ENCODE results near the gene PDK3. TPM values are rescaled to one million over a fixed set of nuclear protein-coding genes. Genes with fewer than 3 reads are reported as not detected.

The PDK3 gene
- total RNA-seq, 1 donor from 2014 or later = 12.1 TPM

GRCh38 chrX:24485323-24485722, 20.2 kb downstream of the PDK3 start:
- Mint-ChIP-seq H3K4me1 (ENCODE audit: low read depth, unreplicated experiment) (peaks cover 6% of the 10 kb centered on the region), H3K27ac (ENCODE audit: unreplicated experiment) (no peak overlapping the region), H3K4me3 (ENCODE audit: unreplicated experiment) (no peak overlapping the region), H3K36me3 (ENCODE audit: unreplicated experiment) (no peaks in the 10 kb centered on the region), H3K27me3 (ENCODE audit: unreplicated experiment) (no peaks in the 10 kb centered on the region), H3K9me3 (ENCODE audit: unreplicated experiment) (no peaks in the 10 kb centered on the region)
- TF ChIP-seq, protein P1, sequence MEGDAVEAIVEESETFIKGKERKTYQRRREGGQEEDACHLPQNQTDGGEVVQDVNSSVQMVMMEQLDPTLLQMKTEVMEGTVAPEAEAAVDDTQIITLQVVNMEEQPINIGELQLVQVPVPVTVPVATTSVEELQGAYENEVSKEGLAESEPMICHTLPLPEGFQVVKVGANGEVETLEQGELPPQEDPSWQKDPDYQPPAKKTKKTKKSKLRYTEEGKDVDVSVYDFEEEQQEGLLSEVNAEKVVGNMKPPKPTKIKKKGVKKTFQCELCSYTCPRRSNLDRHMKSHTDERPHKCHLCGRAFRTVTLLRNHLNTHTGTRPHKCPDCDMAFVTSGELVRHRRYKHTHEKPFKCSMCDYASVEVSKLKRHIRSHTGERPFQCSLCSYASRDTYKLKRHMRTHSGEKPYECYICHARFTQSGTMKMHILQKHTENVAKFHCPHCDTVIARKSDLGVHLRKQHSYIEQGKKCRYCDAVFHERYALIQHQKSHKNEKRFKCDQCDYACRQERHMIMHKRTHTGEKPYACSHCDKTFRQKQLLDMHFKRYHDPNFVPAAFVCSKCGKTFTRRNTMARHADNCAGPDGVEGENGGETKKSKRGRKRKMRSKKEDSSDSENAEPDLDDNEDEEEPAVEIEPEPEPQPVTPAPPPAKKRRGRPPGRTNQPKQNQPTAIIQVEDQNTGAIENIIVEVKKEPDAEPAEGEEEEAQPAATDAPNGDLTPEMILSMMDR (IDR thresholded peaks at IDR 0.05; ENCODE audit: partially characterized antibody, unreplicated experiment) = no peak
- DNase-seq = no peak

GRCh38 chrX:24485976-24486680, 21.0 kb downstream of the PDK3 start:
- Mint-ChIP-seq H3K27ac (ENCODE audit: unreplicated experiment) (no peak overlapping the region), H3K4me1 (ENCODE audit: low read depth, unreplicated experiment) (peaks cover 5% of the 10 kb centered on the region), H3K4me3 (ENCODE audit: unreplicated experiment) (no peak overlapping the region), H3K36me3 (ENCODE audit: unreplicated experiment) (no peaks in the 10 kb centered on the region), H3K9me3 (ENCODE audit: unreplicated experiment) (no peaks in the 10 kb centered on the region), H3K27me3 (ENCODE audit: unreplicated experiment) (no peaks in the 10 kb centered on the region)
- peak; percentile 18 for DNase-seq
- TF ChIP-seq, protein P1 (IDR thresholded peaks at IDR 0.05; ENCODE audit: partially characterized antibody, unreplicated experiment) = no peak

DNA sequence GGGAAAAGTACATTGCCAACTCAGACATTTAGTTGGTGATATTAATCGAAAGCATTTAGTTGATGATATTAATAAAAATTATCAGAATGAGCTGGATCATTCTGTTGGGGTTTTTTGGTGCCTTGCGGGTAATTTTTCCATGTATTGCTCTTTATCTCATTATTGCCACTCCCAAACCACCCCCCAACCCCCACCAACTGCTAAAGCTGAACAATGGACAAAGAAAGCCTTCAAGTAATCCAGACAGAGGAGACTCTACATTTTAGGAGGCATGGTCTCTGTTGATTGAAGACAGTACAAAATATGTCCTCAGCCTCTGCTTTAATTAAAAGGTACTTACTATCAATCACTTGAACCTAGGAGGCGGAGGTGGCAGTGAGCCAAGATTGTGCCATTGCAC, 22.5 kb downstream of the PDK3 start:
- peaks cover 5% of the 10 kb centered on the region for H3K4me1 Mint-ChIP-seq (ENCODE audit: low read depth, unreplicated experiment)
- DNase-seq = no peak
- no peaks in the 10 kb centered on the region for H3K27me3 Mint-ChIP-seq (ENCODE audit: unreplicated experiment)
- TF ChIP-seq, protein P1 (IDR thresholded peaks at IDR 0.05; ENCODE audit: partially characterized antibody, unreplicated experiment) = no peak
- H3K9me3 Mint-ChIP-seq (ENCODE audit: unreplicated experiment) = no peaks in the 10 kb centered on the region
- no peaks in the 10 kb centered on the region for H3K36me3 Mint-ChIP-seq (ENCODE audit: unreplicated experiment)
- H3K4me3 Mint-ChIP-seq (ENCODE audit: unreplicated experiment) = no peak overlapping the region
- no peak overlapping the region for H3K27ac Mint-ChIP-seq (ENCODE audit: unreplicated experiment)

- no peak for DNase-seq
- no peaks in the 10 kb centered on the region for H3K27me3 Mint-ChIP-seq (ENCODE audit: unreplicated experiment)
- no peaks in the 10 kb centered on the region for H3K36me3 Mint-ChIP-seq (ENCODE audit: unreplicated experiment)
- TF ChIP-seq, protein P1 (IDR thresholded peaks at IDR 0.05; ENCODE audit: partially characterized antibody, unreplicated experiment) = no peak
- no peaks in the 10 kb centered on the region for H3K9me3 Mint-ChIP-seq (ENCODE audit: unreplicated experiment)
- peaks cover 3% of the 10 kb centered on the region for H3K4me1 Mint-ChIP-seq (ENCODE audit: low read depth, unreplicated experiment)
- no peak overlapping the region for H3K27ac Mint-ChIP-seq (ENCODE audit: unreplicated experiment)
- H3K4me3 Mint-ChIP-seq (ENCODE audit: unreplicated experiment) = no peak overlapping the region
Observed at GRCh38 chrX:24491741-24492140, 26.7 kb downstream of the PDK3 start.

- no peak overlapping the region for H3K27ac Mint-ChIP-seq (ENCODE audit: unreplicated experiment)
- DNase-seq = no peak
- no peaks in the 10 kb centered on the region for H3K9me3 Mint-ChIP-seq (ENCODE audit: unreplicated experiment)
- peaks cover 3% of the 10 kb centered on the region for H3K4me1 Mint-ChIP-seq (ENCODE audit: low read depth, unreplicated experiment)
- H3K4me3 Mint-ChIP-seq (ENCODE audit: unreplicated experiment) = no peak overlapping the region
- H3K27me3 Mint-ChIP-seq (ENCODE audit: unreplicated experiment) = no peaks in the 10 kb centered on the region
- H3K36me3 Mint-ChIP-seq (ENCODE audit: unreplicated experiment) = no peaks in the 10 kb centered on the region
- TF ChIP-seq, protein P1 (IDR thresholded peaks at IDR 0.05; ENCODE audit: partially characterized antibody, unreplicated experiment) = no peak
Observed at GRCh38 chrX:24493740-24494581, 28.9 kb downstream of the PDK3 start.

All from glutamatergic neuron (in vitro differentiated cells).